Adrenal gland (tissue), 5 donors: ENCODE measurements around the gene MAP1LC3B2.

Experiments used
- POLR2A ChIP-seq, 2 donors: fragments of 450-650 bp; IDR thresholded peaks; one replicate each; pipeline ENCODE4 v1.6.1; 2017; ENCODE audit warnings: antibody characterized with exemption in 2 of 2, mild to moderate bottlenecking in 2 of 2, moderate library complexity in 1 of 2
- TF ChIP-seq, protein P1 (sequence below), 6 experiments: fragments of 450-650 bp in 4 of 6; fragments of 200-600 bp in 2 of 6; sonication (generic) in 1 of 6; IDR thresholded peaks; 1 replicate in 5 of 6; 2 replicates in 1 of 6; pipeline versions ENCODE4 v1.5.1 to v1.8.0; 2016 to 2021; ENCODE audit warnings: antibody characterized with exemption in 6 of 6, mild to moderate bottlenecking in 2 of 6, moderate library complexity in 1 of 6
- donor health status: DM: no; HTN: no; CAD: no.

DNA sequence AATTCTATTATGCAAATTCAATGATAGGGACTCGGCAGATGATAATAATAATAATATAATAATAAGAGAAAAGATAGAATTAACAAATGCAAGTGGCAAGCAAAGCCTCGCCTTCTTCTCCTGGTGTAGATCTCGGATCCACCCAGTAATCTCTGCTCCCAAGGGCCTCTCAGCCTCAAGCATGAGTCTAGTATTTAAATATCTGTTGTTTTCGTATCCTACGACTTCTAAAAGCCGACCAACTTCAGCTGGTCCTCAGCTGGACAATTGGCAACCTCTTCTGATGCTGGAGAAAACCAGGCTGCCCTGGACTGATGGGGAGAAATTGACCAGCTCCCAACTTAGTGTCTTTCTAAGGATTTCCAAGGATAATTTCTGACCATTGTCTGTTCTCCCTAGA, 14.0 kb upstream of the MAP1LC3B2 start:
- TF ChIP-seq, protein P1, sequence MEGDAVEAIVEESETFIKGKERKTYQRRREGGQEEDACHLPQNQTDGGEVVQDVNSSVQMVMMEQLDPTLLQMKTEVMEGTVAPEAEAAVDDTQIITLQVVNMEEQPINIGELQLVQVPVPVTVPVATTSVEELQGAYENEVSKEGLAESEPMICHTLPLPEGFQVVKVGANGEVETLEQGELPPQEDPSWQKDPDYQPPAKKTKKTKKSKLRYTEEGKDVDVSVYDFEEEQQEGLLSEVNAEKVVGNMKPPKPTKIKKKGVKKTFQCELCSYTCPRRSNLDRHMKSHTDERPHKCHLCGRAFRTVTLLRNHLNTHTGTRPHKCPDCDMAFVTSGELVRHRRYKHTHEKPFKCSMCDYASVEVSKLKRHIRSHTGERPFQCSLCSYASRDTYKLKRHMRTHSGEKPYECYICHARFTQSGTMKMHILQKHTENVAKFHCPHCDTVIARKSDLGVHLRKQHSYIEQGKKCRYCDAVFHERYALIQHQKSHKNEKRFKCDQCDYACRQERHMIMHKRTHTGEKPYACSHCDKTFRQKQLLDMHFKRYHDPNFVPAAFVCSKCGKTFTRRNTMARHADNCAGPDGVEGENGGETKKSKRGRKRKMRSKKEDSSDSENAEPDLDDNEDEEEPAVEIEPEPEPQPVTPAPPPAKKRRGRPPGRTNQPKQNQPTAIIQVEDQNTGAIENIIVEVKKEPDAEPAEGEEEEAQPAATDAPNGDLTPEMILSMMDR (IDR thresholded peaks at IDR 0.05), result no peak
- TF ChIP-seq POLR2A (IDR thresholded peaks at IDR 0.05), result no peak
